Tibial artery (tissue), 4 donors: ENCODE data around the gene NPSR1.

Experiments
- DNase-seq, 2 donors: peaks; one replicate each; pipeline ENCODE4 v3.0.0-alpha.2; 2019
- H3K27ac ChIP-seq, 2 donors: fragments of 200-600 bp; sonication (generic) in 1 of 2; 1 replicate in 1 of 2; 2 replicates in 1 of 2; pipeline ENCODE4 v1.5.1; 2018 to 2019; ENCODE audit warnings: mild to moderate bottlenecking in 1 of 2
- H3K27me3 ChIP-seq, 2 donors: fragments of 200-600 bp; sonication (generic) in 1 of 2; one replicate each; pipeline versions ENCODE4 v1.5.1 to v1.6.0; 2016 to 2019
- H3K36me3 ChIP-seq, 3 donors: fragments of 200-600 bp; sonication (generic) in 2 of 3; one replicate each; pipeline ENCODE4 v1.5.1; 2016 to 2019; ENCODE audit warnings: mild to moderate bottlenecking in 2 of 3
- H3K4me1 ChIP-seq, 4 donors: fragments of 200-600 bp; sonication (generic) in 2 of 4; 1 replicate in 3 of 4; 2 replicates in 1 of 4; pipeline ENCODE4 v1.5.1; 2016 to 2019
- H3K4me3 ChIP-seq, 2 donors: fragments of 200-600 bp; sonication (generic) in 1 of 2; 1 replicate in 1 of 2; 2 replicates in 1 of 2; pipeline ENCODE4 v1.5.1; 2018 to 2019; ENCODE audit warnings: mild to moderate bottlenecking in 2 of 2
- H3K9me3 ChIP-seq, 3 donors: fragments of 200-600 bp; sonication (generic) in 1 of 3; one replicate each; pipeline ENCODE4 v1.5.1; 2016 to 2019
- CTCF ChIP-seq, 2 experiments: fragments of 200-600 bp in 1 of 2; fragments of 450-650 bp in 1 of 2; IDR thresholded peaks; one replicate each; pipeline ENCODE4 v1.5.1; 2017 to 2019; ENCODE audit warnings: antibody characterized with exemption in 2 of 2, mild to moderate bottlenecking in 1 of 2, moderate library complexity in 1 of 2
- intact Hi-C: fragments of 100-400 bp; cut with DNase I; formaldehyde crosslinking; loops from one replicate; pipeline ENCODE4 v1.15.0; 2023; ENCODE audit warnings: low total_unique reads

NPSR1 gene

GRCh38 chr7:34823650-34824258 lies 165.7 kb downstream of the NPSR1 start:
- intact Hi-C loops = no loop called here
- no peaks in the 10 kb centered on the region for H3K36me3 ChIP-seq
- TF ChIP-seq CTCF (IDR thresholded peaks at IDR 0.05) = peak; percentile 48 to 78
- no peaks in the 10 kb centered on the region for H3K9me3 ChIP-seq
- no peaks in the 10 kb centered on the region for H3K4me1 ChIP-seq
- H3K4me3 ChIP-seq = no peak overlapping the region
- no peak for DNase-seq
- no peak overlapping the region for H3K27ac ChIP-seq
- H3K27me3 ChIP-seq = no peaks in the 10 kb centered on the region

- no peaks in the 10 kb centered on the region for H3K36me3 ChIP-seq
- H3K4me1 ChIP-seq = no peaks in the 10 kb centered on the region
- no peak overlapping the region for H3K4me3 ChIP-seq
- TF ChIP-seq CTCF (IDR thresholded peaks at IDR 0.05) = no peak
- no peaks in the 10 kb centered on the region for H3K9me3 ChIP-seq
- H3K27ac ChIP-seq = no peak overlapping the region
- no peak for DNase-seq
- no peaks in the 10 kb centered on the region for H3K27me3 ChIP-seq
- intact Hi-C loops = no loop called here
Measured at GRCh38 chr7:34825221-34825620, 167.2 kb downstream of the NPSR1 start.

- no peak for TF ChIP-seq CTCF (IDR thresholded peaks at IDR 0.05)
- H3K4me3 ChIP-seq = no peak overlapping the region
- no peak for DNase-seq
- no peaks in the 10 kb centered on the region for H3K36me3 ChIP-seq
- H3K27me3 ChIP-seq = no peaks in the 10 kb centered on the region
- no peak overlapping the region for H3K27ac ChIP-seq
- no peaks in the 10 kb centered on the region for H3K4me1 ChIP-seq
- no peaks in the 10 kb centered on the region for H3K9me3 ChIP-seq
- intact Hi-C loops = no loop called here
Measured at GRCh38 chr7:34830390-34830789, 172.4 kb downstream of the NPSR1 start.

GRCh38 chr7:34831436-34831835 lies 173.4 kb downstream of the NPSR1 start:
- intact Hi-C loops = no loop called here
- Histone ChIP-seq H3K27me3 (no peaks in the 10 kb centered on the region), H3K27ac (no peak overlapping the region), H3K4me3 (no peak overlapping the region), H3K4me1 (no peaks in the 10 kb centered on the region), H3K36me3 (no peaks in the 10 kb centered on the region), H3K9me3 (no peaks in the 10 kb centered on the region)
- no peak for TF ChIP-seq CTCF (IDR thresholded peaks at IDR 0.05)
- no peak for DNase-seq

GRCh38 chr7:34832020-34832419 lies 174.0 kb downstream of the NPSR1 start:
- no peak overlapping the region for H3K27ac ChIP-seq
- no peaks in the 10 kb centered on the region for H3K9me3 ChIP-seq
- TF ChIP-seq CTCF (IDR thresholded peaks at IDR 0.05) = no peak
- no peaks in the 10 kb centered on the region for H3K27me3 ChIP-seq
- no peaks in the 10 kb centered on the region for H3K36me3 ChIP-seq
- intact Hi-C loops = no loop called here
- DNase-seq = no peak
- no peak overlapping the region for H3K4me3 ChIP-seq
- no peaks in the 10 kb centered on the region for H3K4me1 ChIP-seq
